K562 (cell line): ENCODE data around the gene LRFN2. TPM values are rescaled to one million over a fixed set of nuclear protein-coding genes. Genes with fewer than 3 reads are reported as not detected.

ENCODE experiments used
- ATAC-seq: fragments of 200-7000 bp; cut with Tn5 transposase; 3 replicates; pipeline ENCODE4 v1.9.1; 2020; ENCODE audit warnings: moderate library complexity
- BruUV-seq: library from RNA; stranded (reverse); fragments of 400-500 nt; replicated peaks from 2 replicates; lab custom pipeline; 2021; lab: Mats Ljungman, UMichigan
- CTCF ChIA-PET: fragments of 300-600 bp; formaldehyde crosslinking; extraction: SDS; loops from one replicate; lab custom pipeline; 2021; ENCODE audit warnings: low intra/inter-chr PET ratio; lab: Yijun Ruan, JAX
- POLR2A ChIA-PET: fragments of 300-600, 350-650 bp; sonication (Branson Sonifier 250); formaldehyde crosslinking; extraction: SDS; loops from one replicate; lab custom pipeline; 2021; ENCODE audit warnings: antibody characterized with exemption, inconsistent platforms; lab: Yijun Ruan, JAX
- DNase-seq, 4 experiments: peaks; one replicate each; pipeline versions ENCODE4 v3.0.0 to v3.0.0-alpha.2; 2011 to 2018; ENCODE audit warnings: low spot score in 3 of 4, mixed read lengths in 3 of 4; ENCODE audit errors: extremely low read depth in 1 of 4
- FAIRE-seq: peaks from 2 replicates; lab custom pipeline; 2011; peaks lifted over from hg19 to GRCh38; lab: Jason Lieb, UNC
- H2AFZ ChIP-seq: 2 replicates; pipeline ENCODE4 v1.6.0; 2011; ENCODE audit warnings: low read depth, low read length, control low read depth, inconsistent platforms
- H3K27ac ChIP-seq: fragments of 200-600 bp; 3 replicates; pipeline ENCODE4 v1.8.0; 2011; ENCODE audit warnings: low read depth, mild to moderate bottlenecking, control low read depth, inconsistent platforms, low read length, moderate library complexity, mixed read lengths; ENCODE audit errors: extremely low read depth
- H3K27me3 ChIP-seq, 2 experiments: fragments of 300-600 bp in 1 of 2; 2 replicates in 1 of 2; 3 replicates in 1 of 2; pipeline versions ENCODE4 v1.6.0 to v1.8.0; 2011; ENCODE audit warnings: inconsistent platforms in 2 of 2, low read length in 2 of 2, mild to moderate bottlenecking in 1 of 2, mixed read lengths in 1 of 2, moderate library complexity in 1 of 2; ENCODE audit not compliant: control insufficient read depth in 2 of 2, insufficient read depth in 2 of 2
- H3K36me3 ChIP-seq: fragments of 300-600 bp; 3 replicates; pipeline ENCODE4 v1.8.0; 2011; ENCODE audit warnings: mild to moderate bottlenecking, low read length, inconsistent platforms; ENCODE audit not compliant: control insufficient read depth, insufficient read depth
- H3K4me1 ChIP-seq, 2 experiments: fragments of 200-600 bp in 1 of 2; replicated peaks in 1 of 2; 2 replicates in 1 of 2; 3 replicates in 1 of 2; pipeline versions ENCODE4 v1.5.1 to v1.8.0; 2011; ENCODE audit warnings: inconsistent platforms in 2 of 2, low read length in 2 of 2, mild to moderate bottlenecking in 1 of 2, mixed read lengths in 1 of 2, moderate library complexity in 1 of 2; ENCODE audit not compliant: control insufficient read depth in 2 of 2, insufficient read depth in 2 of 2
- H3K4me2 ChIP-seq: 2 replicates; pipeline ENCODE4 v1.6.1; 2011; ENCODE audit warnings: low read length, control low read depth, inconsistent platforms, mixed read lengths; ENCODE audit not compliant: insufficient read depth
- H3K4me3 ChIP-seq: fragments of 200-600 bp; sonication (generic), shearing (Covaris generic); 2 replicates; pipeline ENCODE4 v1.5.1; 2016; ENCODE audit warnings: control low read depth, inconsistent platforms
- H3K79me2 ChIP-seq: fragments of 200-600 bp; 3 replicates; pipeline ENCODE4 v1.8.0; 2011; ENCODE audit warnings: low read length, inconsistent platforms; ENCODE audit not compliant: control insufficient read depth, insufficient read depth
- H3K9ac ChIP-seq, 2 experiments: 2 replicates each; pipeline versions ENCODE4 v1.6.0 to v1.6.1; 2011; ENCODE audit warnings: low read depth in 2 of 2, low read length in 2 of 2, control low read depth in 1 of 2, inconsistent platforms in 1 of 2, mild to moderate bottlenecking in 1 of 2, mixed read lengths in 1 of 2; ENCODE audit not compliant: insufficient read depth in 1 of 2
- H3K9me1 ChIP-seq: one replicate; pipeline ENCODE4 v1.6.0; 2011; ENCODE audit warnings: inconsistent platforms, mild to moderate bottlenecking, low read length, moderate library complexity; ENCODE audit not compliant: control insufficient read depth, insufficient read depth
- H3K9me3 ChIP-seq: replicated peaks from 2 replicates; pipeline ENCODE4 v1.5.1; 2011; ENCODE audit warnings: low read depth, low read length, inconsistent platforms; ENCODE audit not compliant: control insufficient read depth, insufficient read depth
- H4K20me1 ChIP-seq: replicated peaks from 2 replicates; pipeline ENCODE4 v1.6.1; 2011; ENCODE audit warnings: low read length, inconsistent platforms, mixed read lengths; ENCODE audit not compliant: control insufficient read depth, insufficient read depth
- ATF6 ChIP-seq: sonication (generic); formaldehyde crosslinking; IDR thresholded peaks from 2 replicates; pipeline ENCODE4 v1.4.0; 2020; ENCODE audit warnings: mild to moderate bottlenecking, missing genetic modification reagents
- ERF ChIP-seq: fragments of 450-650 bp; formaldehyde crosslinking; IDR thresholded peaks from 2 replicates; pipeline ENCODE4 v1.4.0; 2020; ENCODE audit warnings: mild to moderate bottlenecking, mixed read lengths
- MECOM ChIP-seq: fragments of 250-450 bp; sonication (Bioruptor Pico); IDR thresholded peaks from 2 replicates; pipeline ENCODE4 v1.8.0; 2022; ENCODE audit warnings: inconsistent platforms
- RAD21 ChIP-seq, 2 experiments: fragments of 250-450 bp in 1 of 2; fragments of 450-650 bp in 1 of 2; sonication (Bioruptor Pico) in 1 of 2; formaldehyde crosslinking in 1 of 2; IDR thresholded peaks in 1 of 2; conservative IDR thresholded peaks in 1 of 2; 2 replicates each; pipeline versions ENCODE4 v1.4.0 to v1.8.0; 2020 to 2022; ENCODE audit warnings: mild to moderate bottlenecking in 2 of 2, moderate library complexity in 1 of 2
- ZBTB5 ChIP-seq: fragments of 450-650 bp; IDR thresholded peaks from 2 replicates; pipeline ENCODE4 v1.6.1; 2017; ENCODE audit warnings: antibody characterized with exemption
- ZNF41 ChIP-seq: fragments of 250-450 bp; sonication (Bioruptor Pico); conservative IDR thresholded peaks from 2 replicates; pipeline ENCODE4 v1.4.0; 2020; ENCODE audit warnings: mild to moderate bottlenecking
- ZNF699 ChIP-seq: fragments of 250-450 bp; sonication (Bioruptor Pico); IDR thresholded peaks from 2 replicates; pipeline ENCODE4 v1.8.0; 2021; ENCODE audit warnings: mild to moderate bottlenecking, moderate library complexity; ENCODE audit not compliant: insufficient replicate concordance
- WGBS: fragments of 100-300 bp; shearing (Covaris generic); methylation state at CpG from one replicate; pipeline ENCODE4 v1.1.6; 2016; ENCODE audit warnings: low coverage, mixed read lengths; ENCODE audit not compliant: insufficient coverage; ENCODE audit errors: missing lambda C conversion rate; 5-methylcytosine and 5-hydroxymethylcytosine counted together
- in situ Hi-C: fragments of 300-500 bp; cut with MboI; formaldehyde crosslinking; loops from 4 replicates; pipeline ENCODE4 v1.15.0; 2018; ENCODE audit warnings: inconsistent platforms, mixed read lengths
- intact Hi-C: fragments of 100-400 bp; cut with micrococcal nuclease; formaldehyde crosslinking; loops from 2 replicates; pipeline ENCODE4 v1.14.2; 2022
- polyA plus RNA-seq, 8 experiments: library from polyadenylated mRNA; depleted of rRNA in 4 of 8; stranded (reverse) in 5 of 8; unstranded in 3 of 8; fragments of >200 nt; fragmentation: Nextera tagmentation in 2 of 8; fragmentation: Illumina TruSeq in 1 of 8; extraction: Ambion mirVana in 2 of 8; extraction: Trizol in 1 of 8; gene quantifications; 2 replicates each; pipeline versions ENCODE4 v1.2.1 to v1.2.3, GENCODE V29; 2011 to 2014; ENCODE audit warnings: inconsistent platforms in 1 of 8, missing spikeins in 1 of 8
- total RNA-seq, 7 experiments: library from RNA; depleted of rRNA in 6 of 7; stranded (reverse); fragments of >200 nt in 6 of 7; fragmentation: Illumina TruSeq in 2 of 7; extraction: Trizol in 2 of 7; gene quantifications; 2 replicates each; pipeline versions ENCODE4 v1.2.1 to v1.2.3, GENCODE V29; 2011 to 2021; ENCODE audit warnings: low replicate concordance in 1 of 7

Gene LRFN2
- total and polyA plus RNA-seq, 9 of the 15 experiments (the other 6 are each of a cell fraction or from before 2014, with no cell fraction given), result not detected

GRCh38 chr6:40343877-40344565 is 243.1 kb downstream of the LRFN2 start:
- no peak for TF ChIP-seq MECOM (CRISPR knock-in tag)
- TF ChIP-seq RAD21 (CRISPR knock-in tag; conservative IDR thresholded peaks at IDR 0.05 in 1 of 2, IDR thresholded peaks at IDR 0.05 in 1 of 2), result peak in 1 of 2 experiments; percentile 17; a peak in 2 of 4 replicates
- FAIRE-seq, result no peak
- 2% methylated on average over 7 of the region's 7 CpGs for WGBS

GRCh38 chr6:40343318-40343876 is 243.8 kb downstream of the LRFN2 start:
- H3K27ac ChIP-seq, result no peak overlapping the region
- H2AFZ ChIP-seq, result no peak overlapping the region
- ChIA-PET POLR2A (interaction anchor here (1.1 kb wide), 1 partner anchor 10 kb away, joined by 4 read pairs; no protein-coding TSS in a partner anchor), CTCF (no interaction called here)
- FAIRE-seq, result no peak
- H3K27me3 ChIP-seq, result peaks cover 0 to 45% of the 10 kb centered on the region in 2 experiments; a peak in 2 of 5 replicates
- H3K4me2 ChIP-seq, result no peak overlapping the region
- no peaks in the 10 kb centered on the region for H3K9me3 ChIP-seq
- in situ Hi-C loops (no loop called here), intact Hi-C loops (no loop called here)
- no peaks in the 10 kb centered on the region; a peak in 1 of 5 replicates for H3K4me1 ChIP-seq
- no TSS peak for BruUV-seq
- H3K9ac ChIP-seq, result no peak overlapping the region
- no peaks in the 10 kb centered on the region for H4K20me1 ChIP-seq
- no peak for DNase-seq
- WGBS, result 4% methylated on average over 2 of the region's 2 CpGs
- H3K79me2 ChIP-seq, result no peaks in the 10 kb centered on the region
- no peaks in the 10 kb centered on the region for H3K36me3 ChIP-seq
- no peak for ATAC-seq
- H3K4me3 ChIP-seq, result no peak overlapping the region
- H3K9me1 ChIP-seq, result no peaks in the 10 kb centered on the region
- TF ChIP-seq ERF (CRISPR knock-in tag) (no peak), ZBTB5 (no peak), ZNF41 (CRISPR knock-in tag) (no peak), ZNF699 (CRISPR knock-in tag) (no peak), ATF6 (no peak)

More at GRCh38 chr6:40343877-40344565, 243.1 kb downstream of the LRFN2 start:
- Histone ChIP-seq H3K9me3 (no peaks in the 10 kb centered on the region), H3K36me3 (no peaks in the 10 kb centered on the region), H3K4me1 (no peaks in the 10 kb centered on the region; a peak in 1 of 5 replicates), H3K27me3 (peaks cover 0 to 44% of the 10 kb centered on the region in 2 experiments; a peak in 2 of 5 replicates), H3K9ac (no peak overlapping the region), H3K4me3 (no peak overlapping the region), H3K27ac (no peak overlapping the region), H4K20me1 (no peaks in the 10 kb centered on the region), H3K9me1 (no peaks in the 10 kb centered on the region), H3K4me2 (no peak overlapping the region), H2AFZ (no peak overlapping the region), H3K79me2 (no peaks in the 10 kb centered on the region)
- no TSS peak for BruUV-seq
- DNase-seq (no peak), ATAC-seq (no peak; the same call in 2 of the 3 replicates)
- in situ Hi-C loops (no loop called here), intact Hi-C loops (no loop called here)
- ChIA-PET CTCF (no interaction called here), POLR2A (interaction anchor here (1.1 to 1.8 kb wide), 2 partner anchors 11 kb away, joined by 4 read pairs; no protein-coding TSS in a partner anchor)
